ENCODE data around the gene CPLANE2.
"Not testable (repeated sequence)": the region's sequence is repeated elsewhere in the genome, so short reads cannot be mapped to it uniquely, and the experiment has no call there.

CPLANE2 gene

GRCh38 chr1:16204216-16204615, 32.8 kb downstream of the CPLANE2 start:
- no peak for DNase-seq (ENCODE audit: low read depth)
- no peak overlapping the region for H3K4me3 ChIP-seq (ENCODE audit: low read length)
- no peak for TF ChIP-seq CTCF (conservative IDR thresholded peaks at IDR 0.05; ENCODE audit: low read length)

GRCh38 chr1:16203550-16203949, 33.4 kb downstream of the CPLANE2 start:
- DNase-seq (ENCODE audit: low read depth), result no peak
- TF ChIP-seq CTCF (conservative IDR thresholded peaks at IDR 0.05; ENCODE audit: low read length), result no peak
- no peak overlapping the region for H3K4me3 ChIP-seq (ENCODE audit: low read length)

GRCh38 chr1:16202281-16203210, 34.4 kb downstream of the CPLANE2 start:
- TF ChIP-seq CTCF (conservative IDR thresholded peaks at IDR 0.05; ENCODE audit: low read length), result no peak
- DNase-seq (ENCODE audit: low read depth), result no peak
- no peak overlapping the region for H3K4me3 ChIP-seq (ENCODE audit: low read length)

- H3K4me3 ChIP-seq (ENCODE audit: low read length), result no peak overlapping the region
- no peak for TF ChIP-seq CTCF (conservative IDR thresholded peaks at IDR 0.05; ENCODE audit: low read length)
- no peak for DNase-seq (ENCODE audit: low read depth)
Observed at GRCh38 chr1:16199700-16200099, 37.3 kb downstream of the CPLANE2 start.

- H3K4me3 ChIP-seq (ENCODE audit: low read length), result no peak overlapping the region
- no peak for TF ChIP-seq CTCF (conservative IDR thresholded peaks at IDR 0.05; ENCODE audit: low read length)
- no peak for DNase-seq (ENCODE audit: low read depth)
Observed at GRCh38 chr1:16199157-16199501, 37.9 kb downstream of the CPLANE2 start.

- no peak for TF ChIP-seq CTCF (conservative IDR thresholded peaks at IDR 0.05; ENCODE audit: low read length)
- no peak for DNase-seq (ENCODE audit: low read depth)
- H3K4me3 ChIP-seq (ENCODE audit: low read length), result no peak overlapping the region
Observed at GRCh38 chr1:16198444-16199156, 38.4 kb downstream of the CPLANE2 start.

GRCh38 chr1:16196874-16197273, 40.1 kb downstream of the CPLANE2 start:
- DNase-seq (ENCODE audit: low read depth), result no peak
- no peak overlapping the region for H3K4me3 ChIP-seq (ENCODE audit: low read length)
- no peak for TF ChIP-seq CTCF (conservative IDR thresholded peaks at IDR 0.05; ENCODE audit: low read length)

- not testable (repeated sequence) for DNase-seq (ENCODE audit: low read depth); H3K4me3 ChIP-seq (ENCODE audit: low read length)
Observed at GRCh38 chr1:16196139-16196538, 40.8 kb downstream of the CPLANE2 start.

Data from AG10803 (cell line).